HepG2 (cell line): ENCODE results near the gene ENTPD1. TPM values are rescaled to one million over a fixed set of nuclear protein-coding genes. Genes with fewer than 3 reads are reported as not detected.

ENCODE experiments used
- ATM ChIP-seq: fragments of 450-650 bp; IDR thresholded peaks from 2 replicates; pipeline ENCODE4 v1.7.1; 2017; ENCODE audit warnings: mild to moderate bottlenecking, borderline replicate concordance
- CCDC6 ChIP-seq: sonication (generic); formaldehyde crosslinking; IDR thresholded peaks from 2 replicates; pipeline ENCODE4 v1.8.1; 2022; ENCODE audit warnings: mild to moderate bottlenecking, missing genetic modification reagents, moderate library complexity
- DNMT3B ChIP-seq: conservative IDR thresholded peaks from 2 replicates; pipeline ENCODE4 v1.6.1; 2016; ENCODE audit warnings: missing biosample characterization, control low read depth
- EHMT2 ChIP-seq: fragments of 200-600 bp; sonication (generic); IDR thresholded peaks from 2 replicates; pipeline ENCODE4 v1.7.0; 2017; ENCODE audit warnings: antibody characterized with exemption, low read depth, low read length, borderline replicate concordance
- FIP1L1 ChIP-seq: fragments of 200-400 bp; formaldehyde crosslinking; IDR thresholded peaks from 2 replicates; pipeline ENCODE4 v1.6.1; 2018; ENCODE audit warnings: low read depth, mild to moderate bottlenecking, low read length, moderate library complexity, borderline replicate concordance; ENCODE audit not compliant: insufficient read depth
- FOXK2 ChIP-seq: fragments of 450-650 bp; IDR thresholded peaks from 2 replicates; pipeline ENCODE4 v1.6.1; 2016
- MAFG ChIP-seq: sonication (generic); formaldehyde crosslinking; IDR thresholded peaks from 2 replicates; pipeline ENCODE4 v1.5.1; 2020; ENCODE audit warnings: mild to moderate bottlenecking, missing genetic modification reagents
- MIER3 ChIP-seq: IDR thresholded peaks from 2 replicates; pipeline ENCODE4 v1.6.1; 2016; ENCODE audit warnings: missing compliant biosample characterization, borderline replicate concordance
- NAIF1 ChIP-seq: sonication (generic); formaldehyde crosslinking; IDR thresholded peaks from 2 replicates; pipeline ENCODE4 v1.5.0; 2020; ENCODE audit warnings: mild to moderate bottlenecking, missing genetic modification reagents, borderline replicate concordance
- NFKB2 ChIP-seq: sonication (generic); formaldehyde crosslinking; IDR thresholded peaks from 2 replicates; pipeline ENCODE4 v1.4.0; 2020; ENCODE audit warnings: missing genetic modification reagents, borderline replicate concordance
- NFKBIZ ChIP-seq: IDR thresholded peaks from 2 replicates; pipeline ENCODE4 v1.6.1; 2018; ENCODE audit warnings: missing genetic modification reagents, missing compliant biosample characterization
- POLR2G ChIP-seq: fragments of 200-400 bp; formaldehyde crosslinking; IDR thresholded peaks from 2 replicates; pipeline ENCODE4 v1.6.1; 2018; ENCODE audit warnings: mild to moderate bottlenecking, low read depth, low read length, moderate library complexity
- REPIN1 ChIP-seq: sonication (generic); formaldehyde crosslinking; IDR thresholded peaks from 2 replicates; pipeline ENCODE4 v1.8.0; 2022; ENCODE audit warnings: missing genetic modification reagents, low read depth, mild to moderate bottlenecking, borderline replicate concordance
- RXRA ChIP-seq: sonication (generic); formaldehyde crosslinking; IDR thresholded peaks from 2 replicates; pipeline ENCODE4 v1.5.1; 2020; ENCODE audit warnings: missing genetic modification reagents
- SALL1 ChIP-seq: sonication (generic); formaldehyde crosslinking; IDR thresholded peaks from 2 replicates; pipeline ENCODE4 v1.8.0; 2022; ENCODE audit warnings: mild to moderate bottlenecking, missing genetic modification reagents
- SP140L ChIP-seq: sonication (generic); formaldehyde crosslinking; IDR thresholded peaks from 2 replicates; pipeline ENCODE4 v1.4.0; 2020; ENCODE audit warnings: missing genetic modification reagents, borderline replicate concordance
- ZKSCAN5 ChIP-seq: sonication (generic); formaldehyde crosslinking; IDR thresholded peaks from 2 replicates; pipeline ENCODE4 v1.5.1; 2020; ENCODE audit warnings: mild to moderate bottlenecking, missing genetic modification reagents
- ZNF446 ChIP-seq: sonication (generic); formaldehyde crosslinking; IDR thresholded peaks from 2 replicates; pipeline ENCODE4 v1.5.0; 2020; ENCODE audit warnings: mild to moderate bottlenecking, missing genetic modification reagents
- ZNF510 ChIP-seq: sonication (generic); formaldehyde crosslinking; IDR thresholded peaks from 2 replicates; pipeline ENCODE4 v1.4.0; 2020; ENCODE audit warnings: low read depth, mild to moderate bottlenecking, missing genetic modification reagents
- ZSCAN29 ChIP-seq: sonication (generic); formaldehyde crosslinking; conservative IDR thresholded peaks from 2 replicates; pipeline ENCODE4 v1.4.0; 2020; ENCODE audit warnings: mild to moderate bottlenecking, missing genetic modification reagents
- polyA plus RNA-seq, 8 experiments: library from polyadenylated mRNA; depleted of rRNA in 3 of 8; stranded (reverse) in 7 of 8; unstranded in 1 of 8; fragments of >200 nt; fragmentation: Illumina TruSeq in 4 of 8; extraction: Trizol in 4 of 8; gene quantifications; 2 replicates each; pipeline versions ENCODE4 v1.2.1 to v1.2.3, GENCODE V29; 2011 to 2016; ENCODE audit warnings: low read depth in 4 of 8, missing spikeins in 1 of 8, mixed read lengths in 1 of 8; ENCODE audit not compliant: insufficient read depth in 1 of 8
- total RNA-seq, 5 experiments: library from RNA; depleted of rRNA; stranded (reverse); fragments of >200 nt; fragmentation: Illumina TruSeq; extraction: Trizol; gene quantifications; 2 replicates each; pipeline ENCODE4 v1.2.3, GENCODE V29; 2016; ENCODE audit warnings: low read depth in 1 of 5
- TF ChIP-seq, protein P1 (sequence below), 2 experiments: sonication (generic) in 1 of 2; formaldehyde crosslinking in 1 of 2; IDR thresholded peaks; 2 replicates each; pipeline versions ENCODE4 v1.6.1 to v1.9.0; 2014 to 2022; ENCODE audit warnings: antibody characterized with exemption in 1 of 2, borderline replicate concordance in 1 of 2, inconsistent platforms in 1 of 2, low read depth in 1 of 2, missing genetic modification reagents in 1 of 2
- TF ChIP-seq, protein P2 (sequence below): sonication (generic); formaldehyde crosslinking; IDR thresholded peaks from 2 replicates; pipeline ENCODE4 v1.4.0; 2020; ENCODE audit warnings: mild to moderate bottlenecking, missing genetic modification reagents

Gene ENTPD1
- total and polyA plus RNA-seq, 2 of the 13 experiments (the other 11 are each of a cell fraction or from before 2014, with no cell fraction given) = 0.07 TPM

- 0 out of 2 replicates have a peak, but pooled peaks have one; percentile 74 for TF ChIP-seq ZSCAN29 (CRISPR knock-in tag)
- TF ChIP-seq, protein P1, sequence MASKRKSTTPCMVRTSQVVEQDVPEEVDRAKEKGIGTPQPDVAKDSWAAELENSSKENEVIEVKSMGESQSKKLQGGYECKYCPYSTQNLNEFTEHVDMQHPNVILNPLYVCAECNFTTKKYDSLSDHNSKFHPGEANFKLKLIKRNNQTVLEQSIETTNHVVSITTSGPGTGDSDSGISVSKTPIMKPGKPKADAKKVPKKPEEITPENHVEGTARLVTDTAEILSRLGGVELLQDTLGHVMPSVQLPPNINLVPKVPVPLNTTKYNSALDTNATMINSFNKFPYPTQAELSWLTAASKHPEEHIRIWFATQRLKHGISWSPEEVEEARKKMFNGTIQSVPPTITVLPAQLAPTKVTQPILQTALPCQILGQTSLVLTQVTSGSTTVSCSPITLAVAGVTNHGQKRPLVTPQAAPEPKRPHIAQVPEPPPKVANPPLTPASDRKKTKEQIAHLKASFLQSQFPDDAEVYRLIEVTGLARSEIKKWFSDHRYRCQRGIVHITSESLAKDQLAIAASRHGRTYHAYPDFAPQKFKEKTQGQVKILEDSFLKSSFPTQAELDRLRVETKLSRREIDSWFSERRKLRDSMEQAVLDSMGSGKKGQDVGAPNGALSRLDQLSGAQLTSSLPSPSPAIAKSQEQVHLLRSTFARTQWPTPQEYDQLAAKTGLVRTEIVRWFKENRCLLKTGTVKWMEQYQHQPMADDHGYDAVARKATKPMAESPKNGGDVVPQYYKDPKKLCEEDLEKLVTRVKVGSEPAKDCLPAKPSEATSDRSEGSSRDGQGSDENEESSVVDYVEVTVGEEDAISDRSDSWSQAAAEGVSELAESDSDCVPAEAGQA (IDR thresholded peaks at IDR 0.05; ENCODE audit: low read depth) = peak; percentile 19; the same call in 1 of the 2 replicates
- TF ChIP-seq, protein P1 (CRISPR knock-in tag; IDR thresholded peaks at IDR 0.05; ENCODE audit: borderline replicate concordance) = peak; percentile 64; the same call in 1 of the 2 replicates
- TF ChIP-seq MIER3 (CRISPR knock-in tag) = 0 out of 2 replicates have a peak, but pooled peaks have one; percentile 3
- TF ChIP-seq RXRA = peak; percentile 48; the same call in 1 of the 2 replicates
- no peak for TF ChIP-seq EHMT2
- TF ChIP-seq SP140L (CRISPR knock-in tag) = no peak
- TF ChIP-seq, protein P2, sequence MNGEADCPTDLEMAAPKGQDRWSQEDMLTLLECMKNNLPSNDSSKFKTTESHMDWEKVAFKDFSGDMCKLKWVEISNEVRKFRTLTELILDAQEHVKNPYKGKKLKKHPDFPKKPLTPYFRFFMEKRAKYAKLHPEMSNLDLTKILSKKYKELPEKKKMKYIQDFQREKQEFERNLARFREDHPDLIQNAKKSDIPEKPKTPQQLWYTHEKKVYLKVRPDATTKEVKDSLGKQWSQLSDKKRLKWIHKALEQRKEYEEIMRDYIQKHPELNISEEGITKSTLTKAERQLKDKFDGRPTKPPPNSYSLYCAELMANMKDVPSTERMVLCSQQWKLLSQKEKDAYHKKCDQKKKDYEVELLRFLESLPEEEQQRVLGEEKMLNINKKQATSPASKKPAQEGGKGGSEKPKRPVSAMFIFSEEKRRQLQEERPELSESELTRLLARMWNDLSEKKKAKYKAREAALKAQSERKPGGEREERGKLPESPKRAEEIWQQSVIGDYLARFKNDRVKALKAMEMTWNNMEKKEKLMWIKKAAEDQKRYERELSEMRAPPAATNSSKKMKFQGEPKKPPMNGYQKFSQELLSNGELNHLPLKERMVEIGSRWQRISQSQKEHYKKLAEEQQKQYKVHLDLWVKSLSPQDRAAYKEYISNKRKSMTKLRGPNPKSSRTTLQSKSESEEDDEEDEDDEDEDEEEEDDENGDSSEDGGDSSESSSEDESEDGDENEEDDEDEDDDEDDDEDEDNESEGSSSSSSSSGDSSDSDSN (CRISPR knock-in tag) = peak; percentile 94
- no peak for TF ChIP-seq NFKBIZ (CRISPR knock-in tag)
- no peak for TF ChIP-seq ZNF510 (CRISPR knock-in tag)
- peak; percentile 97 for TF ChIP-seq NAIF1 (CRISPR knock-in tag)
- peak; percentile 71 for TF ChIP-seq REPIN1 (CRISPR knock-in tag)
- peak; percentile 88; the same call in 1 of the 2 replicates for TF ChIP-seq NFKB2
- peak; percentile 64; the same call in 1 of the 2 replicates for TF ChIP-seq SALL1
- TF ChIP-seq ZKSCAN5 = no peak
- TF ChIP-seq MAFG (CRISPR knock-in tag) = no peak
- no peak for TF ChIP-seq FOXK2
- TF ChIP-seq CCDC6 (CRISPR knock-in tag) = peak; percentile 76; the same call in 1 of the 2 replicates
- no peak for TF ChIP-seq ATM
- TF ChIP-seq DNMT3B (CRISPR knock-in tag) = no peak
- no peak for TF ChIP-seq ZNF446 (CRISPR knock-in tag)
- no peak for TF ChIP-seq FIP1L1
- peak; percentile 87 for TF ChIP-seq POLR2G
Measured at GRCh38 chr10:95907456-95908253, 151.7 kb downstream of the ENTPD1 start, which contains the start of gene CC2D2B (continued).
